Erythroblast (primary cell): ENCODE data around the gene HOXB6.

Experiments
- GATA1 ChIP-seq: IDR thresholded peaks from 2 replicates; pipeline ENCODE4 v1.6.1; 2011; ENCODE audit warnings: low read depth, mild to moderate bottlenecking, control low read depth, low read length, moderate library complexity
- POLR2A ChIP-seq: IDR thresholded peaks from 2 replicates; pipeline ENCODE4 v1.6.1; 2011; ENCODE audit warnings: mild to moderate bottlenecking, low read length

GRCh38 chr17:48630925-48631692, 26.3 kb upstream of the HOXB6 start:
- TF ChIP-seq POLR2A (no peak), GATA1 (no peak)
